ENCODE data around the gene GNG8. TPM values are rescaled to one million over a fixed set of nuclear protein-coding genes. Genes with fewer than 3 reads are reported as not detected.

Gene GNG8
- total and polyA plus RNA-seq, 9 of the 15 experiments (the other 6 are each of a cell fraction or from before 2014, with no cell fraction given): 1.3 TPM; not detected in 8

DNA sequence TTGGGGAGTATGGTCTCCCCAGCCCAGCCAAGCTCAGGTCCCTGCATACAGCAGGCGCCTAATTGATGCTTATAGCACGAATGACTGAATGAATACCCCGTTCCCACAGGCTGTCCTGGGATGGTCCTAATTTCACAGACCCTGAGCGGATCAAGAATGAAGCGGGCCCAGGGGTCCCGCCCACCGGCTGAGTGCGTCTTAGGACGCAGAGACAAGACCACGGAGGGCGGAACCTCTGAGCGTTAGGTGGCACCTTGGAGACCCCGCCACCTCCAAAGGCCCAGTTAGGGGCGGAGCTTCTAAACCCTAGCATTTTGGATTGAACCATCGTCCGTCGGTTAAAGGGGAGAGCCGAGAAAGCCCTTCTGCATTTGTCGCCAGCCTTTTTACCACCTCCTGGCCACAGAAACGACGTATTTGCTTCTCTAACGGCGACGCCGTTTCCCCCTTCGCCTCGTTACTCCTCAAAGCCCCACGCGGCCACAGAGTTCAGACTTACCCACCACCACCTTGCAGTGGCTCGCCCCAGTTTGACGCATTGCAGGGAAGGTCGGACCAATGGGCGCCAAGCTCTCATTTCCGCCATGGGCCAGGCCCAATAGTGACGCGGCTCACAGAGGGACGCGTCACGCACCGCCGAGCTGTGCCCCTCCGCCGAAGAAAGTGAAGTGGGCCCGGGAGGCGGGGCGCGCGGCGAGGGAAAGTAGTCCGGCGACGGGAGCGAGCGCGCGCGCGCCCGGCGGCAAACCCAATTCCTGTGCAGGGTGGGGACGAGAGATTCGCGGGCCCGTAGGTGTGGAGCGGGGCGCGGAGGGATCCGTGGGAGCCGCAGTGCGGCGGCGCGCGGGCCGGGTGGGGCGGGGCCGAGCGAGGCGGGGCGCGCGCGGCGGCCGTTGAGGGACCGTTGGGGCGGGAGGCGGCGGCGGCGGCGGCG lies 35.4 kb downstream of the GNG8 start (continued):
- TF ChIP-seq ZHX1 (conservative IDR thresholded peaks at IDR 0.05; ENCODE audit: low read length) (peak; percentile 10; the same call in 1 of the 2 replicates), NBN (IDR thresholded peaks at IDR 0.05; ENCODE audit: low read depth) (peak; percentile 91; the same call in 1 of the 2 replicates), NCOR1 (IDR thresholded peaks at IDR 0.05) (peak; percentile 57; the same call in 1 of the 2 replicates), TOE1 (IDR thresholded peaks at IDR 0.05; ENCODE audit: borderline replicate concordance) (peak; percentile 94), TOE1 (CRISPR knock-in tag; IDR thresholded peaks at IDR 0.05; ENCODE audit: borderline replicate concordance, low read depth) (no peak), NR4A1 (CRISPR knock-in tag; IDR thresholded peaks at IDR 0.05) (no peak), NR4A1 (tag; IDR thresholded peaks at IDR 0.05) (peak; percentile 94), ZFP1 (CRISPR knock-in tag; IDR thresholded peaks at IDR 0.05) (no peak), NR2C2 (CRISPR knock-in tag; IDR thresholded peaks at IDR 0.05) (no peak), NR2C2 (tag; IDR thresholded peaks at IDR 0.05) (peak; percentile 84), RCOR1 (IDR thresholded peaks at IDR 0.05; ENCODE audit: borderline replicate concordance in 1 of 2, low read depth in 2 of 2, low read length in 2 of 2) (peak in 1 of 2 experiments; percentile 65; a peak in 3 of 4 replicates), SMAD1 (IDR thresholded peaks at IDR 0.05; ENCODE audit: low read depth, low read length, partially characterized antibody) (peak; percentile 34), ETV6 (IDR thresholded peaks at IDR 0.05; ENCODE audit: borderline replicate concordance in 1 of 2, low read depth in 2 of 2, low read length in 1 of 2) (no peak), ETV6 (CRISPR knock-in tag; IDR thresholded peaks at IDR 0.05; ENCODE audit: borderline replicate concordance) (no peak), RB1 (IDR thresholded peaks at IDR 0.05; ENCODE audit: low read depth) (peak; percentile 98), ZNF3 (CRISPR knock-in tag; IDR thresholded peaks at IDR 0.05) (peak; percentile 96), ZSCAN29 (IDR thresholded peaks at IDR 0.05) (no peak), ZNF311 (CRISPR knock-in tag; IDR thresholded peaks at IDR 0.05) (peak; percentile 82), FOSL1 (tag; conservative IDR thresholded peaks at IDR 0.05) (peak; percentile 87), POLR2G (IDR thresholded peaks at IDR 0.05; ENCODE audit: low read depth, low read length) (peak; percentile 70)
- TF ChIP-seq, protein P1, sequence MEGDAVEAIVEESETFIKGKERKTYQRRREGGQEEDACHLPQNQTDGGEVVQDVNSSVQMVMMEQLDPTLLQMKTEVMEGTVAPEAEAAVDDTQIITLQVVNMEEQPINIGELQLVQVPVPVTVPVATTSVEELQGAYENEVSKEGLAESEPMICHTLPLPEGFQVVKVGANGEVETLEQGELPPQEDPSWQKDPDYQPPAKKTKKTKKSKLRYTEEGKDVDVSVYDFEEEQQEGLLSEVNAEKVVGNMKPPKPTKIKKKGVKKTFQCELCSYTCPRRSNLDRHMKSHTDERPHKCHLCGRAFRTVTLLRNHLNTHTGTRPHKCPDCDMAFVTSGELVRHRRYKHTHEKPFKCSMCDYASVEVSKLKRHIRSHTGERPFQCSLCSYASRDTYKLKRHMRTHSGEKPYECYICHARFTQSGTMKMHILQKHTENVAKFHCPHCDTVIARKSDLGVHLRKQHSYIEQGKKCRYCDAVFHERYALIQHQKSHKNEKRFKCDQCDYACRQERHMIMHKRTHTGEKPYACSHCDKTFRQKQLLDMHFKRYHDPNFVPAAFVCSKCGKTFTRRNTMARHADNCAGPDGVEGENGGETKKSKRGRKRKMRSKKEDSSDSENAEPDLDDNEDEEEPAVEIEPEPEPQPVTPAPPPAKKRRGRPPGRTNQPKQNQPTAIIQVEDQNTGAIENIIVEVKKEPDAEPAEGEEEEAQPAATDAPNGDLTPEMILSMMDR (IDR thresholded peaks at IDR 0.05 in 2 of 3, conservative IDR thresholded peaks at IDR 0.05 in 1 of 3; ENCODE audit: insufficient read depth in 2 of 3, low read depth in 1 of 3, low read length in 3 of 3): no peak
- TF ChIP-seq, protein P2, sequence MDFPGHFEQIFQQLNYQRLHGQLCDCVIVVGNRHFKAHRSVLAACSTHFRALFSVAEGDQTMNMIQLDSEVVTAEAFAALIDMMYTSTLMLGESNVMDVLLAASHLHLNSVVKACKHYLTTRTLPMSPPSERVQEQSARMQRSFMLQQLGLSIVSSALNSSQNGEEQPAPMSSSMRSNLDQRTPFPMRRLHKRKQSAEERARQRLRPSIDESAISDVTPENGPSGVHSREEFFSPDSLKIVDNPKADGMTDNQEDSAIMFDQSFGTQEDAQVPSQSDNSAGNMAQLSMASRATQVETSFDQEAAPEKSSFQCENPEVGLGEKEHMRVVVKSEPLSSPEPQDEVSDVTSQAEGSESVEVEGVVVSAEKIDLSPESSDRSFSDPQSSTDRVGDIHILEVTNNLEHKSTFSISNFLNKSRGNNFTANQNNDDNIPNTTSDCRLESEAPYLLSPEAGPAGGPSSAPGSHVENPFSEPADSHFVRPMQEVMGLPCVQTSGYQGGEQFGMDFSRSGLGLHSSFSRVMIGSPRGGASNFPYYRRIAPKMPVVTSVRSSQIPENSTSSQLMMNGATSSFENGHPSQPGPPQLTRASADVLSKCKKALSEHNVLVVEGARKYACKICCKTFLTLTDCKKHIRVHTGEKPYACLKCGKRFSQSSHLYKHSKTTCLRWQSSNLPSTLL (IDR thresholded peaks at IDR 0.05): no peak

Measured in K562 (cell line).